ENCODE data around the gene FLOT2. TPM values are rescaled to one million over a fixed set of nuclear protein-coding genes. Genes with fewer than 3 reads are reported as not detected.
A peak's percentile ranks its signal among the peaks of the same experiment; 100 is the strongest.
"Not testable (repeated sequence)": the region's sequence is repeated elsewhere in the genome, so short reads cannot be mapped to it uniquely, and the experiment has no call there.

FLOT2 gene
- total and polyA plus RNA-seq, 3 donors from 2014 or later, result 20.9 to 33.2 (median 31.3) TPM

- no peaks in the 10 kb centered on the region for H3K36me3 ChIP-seq (ENCODE audit: low read depth, missing control alignments)
- peak overlapping the region; percentile 15 to 79 for H3K27ac ChIP-seq
- peak; percentile 33 for DNase-seq
- intact Hi-C loops (cut with DNase I; ENCODE audit: low total_unique reads), result no loop called here
- H3K9me3 ChIP-seq, result no peaks in the 10 kb centered on the region
- TF ChIP-seq POLR2A (IDR thresholded peaks at IDR 0.05) (no peak), CTCF (IDR thresholded peaks at IDR 0.05) (no peak)
- 36 to 61% methylated on average over 3 of the region's 3 CpGs for WGBS, 2 donors
- peaks cover 37% of the 10 kb centered on the region for H3K4me1 ChIP-seq
- H3K4me3 ChIP-seq, result no peak overlapping the region
- H3K27me3 ChIP-seq, result no peaks in the 10 kb centered on the region
Observed at GRCh38 chr17:28907709-28908475, 10.4 kb upstream of the FLOT2 start.

- Histone ChIP-seq H3K27me3 (no peaks in the 10 kb centered on the region), H3K27ac (peak overlapping the region in 1 of 2 donors; percentile 1), H3K36me3 (ENCODE audit: low read depth, missing control alignments) (no peaks in the 10 kb centered on the region), H3K9me3 (no peaks in the 10 kb centered on the region), H3K4me1 (peaks cover 30% of the 10 kb centered on the region), H3K4me3 (no peak overlapping the region)
- intact Hi-C loops (cut with DNase I; ENCODE audit: low total_unique reads), result no loop called here
- TF ChIP-seq POLR2A (IDR thresholded peaks at IDR 0.05) (no peak), CTCF (IDR thresholded peaks at IDR 0.05) (no peak)
- no peak for DNase-seq
- WGBS, 2 donors, result 58% methylated on average over 7 of the region's 7 CpGs
Observed at GRCh38 chr17:28906706-28907438, 9.3 kb upstream of the FLOT2 start.

DNA sequence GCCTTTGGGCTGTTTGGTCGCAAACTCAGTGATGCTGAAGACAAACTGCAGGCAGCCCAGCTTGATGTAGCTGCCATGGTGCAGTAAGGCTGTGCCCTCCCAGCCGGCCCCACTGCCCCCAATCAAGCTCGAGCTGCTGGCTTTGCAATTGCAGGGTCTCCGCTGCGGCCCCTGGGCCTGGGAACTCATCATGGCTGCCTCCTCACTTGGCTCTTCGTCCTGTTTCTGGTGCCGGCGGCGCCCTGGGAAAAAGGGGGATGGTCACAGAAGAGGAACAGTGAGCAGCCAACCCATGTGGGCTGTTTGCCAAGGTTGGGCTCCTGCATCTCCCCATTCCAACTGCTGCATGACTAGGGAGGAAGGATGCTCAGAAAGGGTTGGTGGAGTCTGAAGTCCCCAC, 8.7 kb upstream of the FLOT2 start:
- Histone ChIP-seq H3K27me3 (no peaks in the 10 kb centered on the region), H3K36me3 (ENCODE audit: low read depth, missing control alignments) (no peaks in the 10 kb centered on the region), H3K4me3 (peak overlapping the region in 1 of 2 donors; percentile 9), H3K9me3 (no peaks in the 10 kb centered on the region), H3K4me1 (peaks cover 28% of the 10 kb centered on the region), H3K27ac (no peak overlapping the region)
- WGBS, 2 donors, result 77 to 81% methylated on average over 8 to 9 of the region's 9 CpGs
- no peak for TF ChIP-seq POLR2A (IDR thresholded peaks at IDR 0.05)
- no peak for TF ChIP-seq CTCF (IDR thresholded peaks at IDR 0.05)
- no peak for DNase-seq
- intact Hi-C loops (cut with DNase I; ENCODE audit: low total_unique reads), result no loop called here

DNA sequence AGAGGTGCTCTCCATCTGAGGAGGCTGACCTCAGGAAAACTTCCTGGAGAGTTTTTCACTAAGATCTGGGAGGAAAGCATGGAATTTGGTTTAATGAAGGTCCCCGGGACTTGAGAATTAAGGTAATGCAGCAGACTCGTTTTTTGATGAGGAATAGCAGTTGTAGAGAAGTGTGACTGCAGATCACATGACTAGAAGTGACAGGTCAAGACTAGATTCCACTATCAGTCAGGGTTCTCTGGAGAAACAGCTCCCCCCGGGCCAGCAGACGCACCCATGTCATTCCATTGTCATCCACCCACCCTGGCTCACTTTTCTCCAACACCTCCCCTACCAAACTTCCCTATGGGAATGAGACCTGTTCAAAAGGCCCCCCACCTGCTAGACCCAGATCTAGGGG, 7.3 kb upstream of the FLOT2 start:
- no peak for TF ChIP-seq CTCF (IDR thresholded peaks at IDR 0.05)
- TF ChIP-seq POLR2A (IDR thresholded peaks at IDR 0.05), result no peak
- no peak overlapping the region for H3K4me3 ChIP-seq
- no peaks in the 10 kb centered on the region for H3K9me3 ChIP-seq
- no peak overlapping the region for H3K27ac ChIP-seq
- intact Hi-C loops (cut with DNase I; ENCODE audit: low total_unique reads), result no loop called here
- DNase-seq, result no peak
- H3K27me3 ChIP-seq, result no peaks in the 10 kb centered on the region
- WGBS, 2 donors, result 61 to 68% methylated on average over 4 of the region's 4 CpGs
- H3K4me1 ChIP-seq, result peaks cover 28% of the 10 kb centered on the region
- no peaks in the 10 kb centered on the region for H3K36me3 ChIP-seq (ENCODE audit: low read depth, missing control alignments)

DNA sequence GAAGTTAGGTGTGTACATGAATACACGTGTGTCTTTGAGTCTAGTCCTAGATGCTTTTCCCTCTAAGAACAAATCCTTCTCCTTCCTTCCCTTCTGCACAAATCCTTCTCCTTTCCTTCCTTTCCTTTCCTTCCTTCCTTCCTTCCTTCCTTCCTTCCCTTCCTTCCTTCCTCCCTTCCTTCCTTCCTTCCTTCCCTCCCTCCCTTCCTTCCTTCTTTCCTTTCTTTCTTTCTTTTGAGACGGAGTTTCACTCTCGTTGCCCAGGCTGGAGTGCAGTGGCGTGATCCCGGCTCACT, 6.0 kb upstream of the FLOT2 start:
- H3K9me3 ChIP-seq; H3K4me3 ChIP-seq; DNase-seq; H3K27ac ChIP-seq; intact Hi-C loops (cut with DNase I; ENCODE audit: low total_unique reads); H3K27me3 ChIP-seq; H3K36me3 ChIP-seq (ENCODE audit: low read depth, missing control alignments): not testable (repeated sequence)
- H3K4me1 ChIP-seq, result peaks cover 26% of the 10 kb centered on the region
- 58 to 70% methylated on average over 5 of the region's 5 CpGs for WGBS, 2 donors
